K562 (cell line): ENCODE measurements around the gene C1orf94. TPM values are rescaled to one million over a fixed set of nuclear protein-coding genes. Genes with fewer than 3 reads are reported as not detected.

ENCODE experiments used
- ATAC-seq: fragments of 200-7000 bp; cut with Tn5 transposase; 3 replicates; pipeline ENCODE4 v1.9.1; 2020; ENCODE audit warnings: moderate library complexity
- BruUV-seq: library from RNA; stranded (reverse); fragments of 400-500 nt; replicated peaks from 2 replicates; lab custom pipeline; 2021; lab: Mats Ljungman, UMichigan
- CTCF ChIA-PET: fragments of 300-600 bp; formaldehyde crosslinking; extraction: SDS; loops from one replicate; lab custom pipeline; 2021; ENCODE audit warnings: low intra/inter-chr PET ratio; lab: Yijun Ruan, JAX
- POLR2A ChIA-PET: fragments of 300-600, 350-650 bp; sonication (Branson Sonifier 250); formaldehyde crosslinking; extraction: SDS; loops from one replicate; lab custom pipeline; 2021; ENCODE audit warnings: antibody characterized with exemption, inconsistent platforms; lab: Yijun Ruan, JAX
- DNase-seq, 4 experiments: peaks; one replicate each; pipeline versions ENCODE4 v3.0.0 to v3.0.0-alpha.2; 2011 to 2018; ENCODE audit warnings: low spot score in 3 of 4, mixed read lengths in 3 of 4; ENCODE audit errors: extremely low read depth in 1 of 4
- FAIRE-seq: peaks from 2 replicates; lab custom pipeline; 2011; peaks lifted over from hg19 to GRCh38; lab: Jason Lieb, UNC
- H2AFZ ChIP-seq: 2 replicates; pipeline ENCODE4 v1.6.0; 2011; ENCODE audit warnings: low read depth, low read length, control low read depth, inconsistent platforms
- H3K27ac ChIP-seq: fragments of 200-600 bp; 3 replicates; pipeline ENCODE4 v1.8.0; 2011; ENCODE audit warnings: low read depth, mild to moderate bottlenecking, control low read depth, inconsistent platforms, low read length, moderate library complexity, mixed read lengths; ENCODE audit errors: extremely low read depth
- H3K27me3 ChIP-seq, 2 experiments: fragments of 300-600 bp in 1 of 2; 2 replicates in 1 of 2; 3 replicates in 1 of 2; pipeline versions ENCODE4 v1.6.0 to v1.8.0; 2011; ENCODE audit warnings: inconsistent platforms in 2 of 2, low read length in 2 of 2, mild to moderate bottlenecking in 1 of 2, mixed read lengths in 1 of 2, moderate library complexity in 1 of 2; ENCODE audit not compliant: control insufficient read depth in 2 of 2, insufficient read depth in 2 of 2
- H3K36me3 ChIP-seq: fragments of 300-600 bp; 3 replicates; pipeline ENCODE4 v1.8.0; 2011; ENCODE audit warnings: mild to moderate bottlenecking, low read length, inconsistent platforms; ENCODE audit not compliant: control insufficient read depth, insufficient read depth
- H3K4me1 ChIP-seq, 2 experiments: fragments of 200-600 bp in 1 of 2; replicated peaks in 1 of 2; 2 replicates in 1 of 2; 3 replicates in 1 of 2; pipeline versions ENCODE4 v1.5.1 to v1.8.0; 2011; ENCODE audit warnings: inconsistent platforms in 2 of 2, low read length in 2 of 2, mild to moderate bottlenecking in 1 of 2, mixed read lengths in 1 of 2, moderate library complexity in 1 of 2; ENCODE audit not compliant: control insufficient read depth in 2 of 2, insufficient read depth in 2 of 2
- H3K4me2 ChIP-seq: 2 replicates; pipeline ENCODE4 v1.6.1; 2011; ENCODE audit warnings: low read length, control low read depth, inconsistent platforms, mixed read lengths; ENCODE audit not compliant: insufficient read depth
- H3K4me3 ChIP-seq: fragments of 200-600 bp; sonication (generic), shearing (Covaris generic); 2 replicates; pipeline ENCODE4 v1.5.1; 2016; ENCODE audit warnings: control low read depth, inconsistent platforms
- H3K79me2 ChIP-seq: fragments of 200-600 bp; 3 replicates; pipeline ENCODE4 v1.8.0; 2011; ENCODE audit warnings: low read length, inconsistent platforms; ENCODE audit not compliant: control insufficient read depth, insufficient read depth
- H3K9ac ChIP-seq, 2 experiments: 2 replicates each; pipeline versions ENCODE4 v1.6.0 to v1.6.1; 2011; ENCODE audit warnings: low read depth in 2 of 2, low read length in 2 of 2, control low read depth in 1 of 2, inconsistent platforms in 1 of 2, mild to moderate bottlenecking in 1 of 2, mixed read lengths in 1 of 2; ENCODE audit not compliant: insufficient read depth in 1 of 2
- H3K9me1 ChIP-seq: one replicate; pipeline ENCODE4 v1.6.0; 2011; ENCODE audit warnings: inconsistent platforms, mild to moderate bottlenecking, low read length, moderate library complexity; ENCODE audit not compliant: control insufficient read depth, insufficient read depth
- H3K9me3 ChIP-seq: replicated peaks from 2 replicates; pipeline ENCODE4 v1.5.1; 2011; ENCODE audit warnings: low read depth, low read length, inconsistent platforms; ENCODE audit not compliant: control insufficient read depth, insufficient read depth
- H4K20me1 ChIP-seq: replicated peaks from 2 replicates; pipeline ENCODE4 v1.6.1; 2011; ENCODE audit warnings: low read length, inconsistent platforms, mixed read lengths; ENCODE audit not compliant: control insufficient read depth, insufficient read depth
- CBFA2T2 ChIP-seq: fragments of 450-650 bp; conservative IDR thresholded peaks from 2 replicates; pipeline ENCODE4 v1.6.1; 2017; ENCODE audit warnings: mild to moderate bottlenecking
- DLX4 ChIP-seq: fragments of 250-450 bp; sonication (Bioruptor Pico); IDR thresholded peaks from 2 replicates; pipeline ENCODE4 v1.6.1; 2021; ENCODE audit warnings: mild to moderate bottlenecking
- HDAC1 ChIP-seq, 2 experiments: fragments of 450-650 bp; IDR thresholded peaks; 2 replicates each; pipeline ENCODE4 v1.6.1; 2016 to 2017; ENCODE audit warnings: inconsistent platforms in 1 of 2, mild to moderate bottlenecking in 1 of 2, moderate library complexity in 1 of 2
- ZNF561 ChIP-seq: fragments of 450-650 bp; formaldehyde crosslinking; conservative IDR thresholded peaks from 2 replicates; pipeline ENCODE4 v1.4.0; 2020; ENCODE audit warnings: mild to moderate bottlenecking, moderate library complexity
- ZNF589 ChIP-seq: fragments of 200-800 bp; sonication (Bioruptor generic); IDR thresholded peaks from 2 replicates; pipeline ENCODE4 v1.6.1; 2016; ENCODE audit warnings: low read depth, missing genetic modification characterization, missing compliant biosample characterization
- WGBS: fragments of 100-300 bp; shearing (Covaris generic); methylation state at CpG from one replicate; pipeline ENCODE4 v1.1.6; 2016; ENCODE audit warnings: low coverage, mixed read lengths; ENCODE audit not compliant: insufficient coverage; ENCODE audit errors: missing lambda C conversion rate; 5-methylcytosine and 5-hydroxymethylcytosine counted together
- in situ Hi-C: fragments of 300-500 bp; cut with MboI; formaldehyde crosslinking; loops from 4 replicates; pipeline ENCODE4 v1.15.0; 2018; ENCODE audit warnings: inconsistent platforms, mixed read lengths
- intact Hi-C: fragments of 100-400 bp; cut with micrococcal nuclease; formaldehyde crosslinking; loops from 2 replicates; pipeline ENCODE4 v1.14.2; 2022
- polyA plus RNA-seq, 8 experiments: library from polyadenylated mRNA; depleted of rRNA in 4 of 8; stranded (reverse) in 5 of 8; unstranded in 3 of 8; fragments of >200 nt; fragmentation: Nextera tagmentation in 2 of 8; fragmentation: Illumina TruSeq in 1 of 8; extraction: Ambion mirVana in 2 of 8; extraction: Trizol in 1 of 8; gene quantifications; 2 replicates each; pipeline versions ENCODE4 v1.2.1 to v1.2.3, GENCODE V29; 2011 to 2014; ENCODE audit warnings: inconsistent platforms in 1 of 8, missing spikeins in 1 of 8
- total RNA-seq, 7 experiments: library from RNA; depleted of rRNA in 6 of 7; stranded (reverse); fragments of >200 nt in 6 of 7; fragmentation: Illumina TruSeq in 2 of 7; extraction: Trizol in 2 of 7; gene quantifications; 2 replicates each; pipeline versions ENCODE4 v1.2.1 to v1.2.3, GENCODE V29; 2011 to 2021; ENCODE audit warnings: low replicate concordance in 1 of 7

The C1orf94 gene
- total and polyA plus RNA-seq, 9 of the 15 experiments (the other 6 are each of a cell fraction or from before 2014, with no cell fraction given): not detected

- intact Hi-C loops: no loop called here
- DNase-seq: no peak
- no peaks in the 10 kb centered on the region for H3K4me1 ChIP-seq
- in situ Hi-C loops: no loop called here
- POLR2A ChIA-PET: interaction anchor here (1.1 kb wide), 1 partner anchor 177 kb away, joined by 5 read pairs; no protein-coding TSS in a partner anchor
- H3K36me3 ChIP-seq: no peaks in the 10 kb centered on the region
- no peak for FAIRE-seq
- H3K9me1 ChIP-seq: no peaks in the 10 kb centered on the region
- no peak for ATAC-seq
- H4K20me1 ChIP-seq: no peaks in the 10 kb centered on the region
- H3K9ac ChIP-seq: no peak overlapping the region
- BruUV-seq: no TSS peak
- no peak overlapping the region for H3K4me3 ChIP-seq
- H3K27ac ChIP-seq: no peak overlapping the region
- TF ChIP-seq ZNF589 (CRISPR knock-in tag): no peak
- no peak for TF ChIP-seq CBFA2T2
- no peak for TF ChIP-seq HDAC1 (IDR thresholded peaks at IDR 0.05)
- no peak for TF ChIP-seq DLX4 (CRISPR knock-in tag)
- TF ChIP-seq ZNF561: no peak
- no peaks in the 10 kb centered on the region for H3K79me2 ChIP-seq
- H3K4me2 ChIP-seq: no peak overlapping the region
- no peaks in the 10 kb centered on the region for H3K9me3 ChIP-seq
- CTCF ChIA-PET: no interaction called here
- H3K27me3 ChIP-seq: peaks cover 0 to 15% of the 10 kb centered on the region in 2 experiments; a peak in 2 of 5 replicates
- H2AFZ ChIP-seq: no peak overlapping the region
- WGBS: 7% methylated on average over 16 of the region's 16 CpGs
Observed at GRCh38 chr1:34262023-34262853, 85.5 kb downstream of the C1orf94 start.
